CD14-positive monocyte (primary cell): Measurements from ENCODE around the gene TPX2. TPM values are rescaled to one million over a fixed set of nuclear protein-coding genes. Genes with fewer than 3 reads are reported as not detected.

Experiments used
- DNase-seq, 3 donors: peaks; one replicate each; pipeline ENCODE4 v3.0.0-alpha.2; 2011 to 2022
- H2AFZ ChIP-seq: 2 replicates; pipeline ENCODE4 v1.6.0; 2012; ENCODE audit warnings: mild to moderate bottlenecking, low read depth, low read length, inconsistent platforms; ENCODE audit not compliant: insufficient read depth, poor library complexity, severe bottlenecking
- H3K27ac ChIP-seq, 2 donors: 1 replicate in 1 of 2; 2 replicates in 1 of 2; pipeline ENCODE4 v1.5.1; 2012 to 2013; ENCODE audit warnings: low read length in 2 of 2, control low read depth in 1 of 2, inconsistent platforms in 1 of 2, low read depth in 1 of 2, mild to moderate bottlenecking in 1 of 2
- H3K27me3 ChIP-seq, 2 donors: one replicate each; pipeline versions ENCODE4 v1.6.0 to v1.6.1; 2011 to 2013; ENCODE audit warnings: low read length in 2 of 2; ENCODE audit not compliant: control insufficient read depth in 2 of 2, insufficient read depth in 2 of 2
- H3K36me3 ChIP-seq, 2 donors: replicated peaks in 1 of 2; 1 replicate in 1 of 2; 2 replicates in 1 of 2; pipeline versions ENCODE4 v1.5.1 to v1.6.1; 2012 to 2013; ENCODE audit warnings: low read length in 2 of 2, control low read depth in 1 of 2, inconsistent platforms in 1 of 2, mild to moderate bottlenecking in 1 of 2; ENCODE audit not compliant: insufficient read depth in 2 of 2, control insufficient read depth in 1 of 2
- H3K4me1 ChIP-seq, 2 donors: 1 replicate in 1 of 2; 2 replicates in 1 of 2; pipeline versions ENCODE4 v1.5.1 to v1.6.1; 2012 to 2013; ENCODE audit warnings: low read length in 2 of 2, control low read depth in 1 of 2, inconsistent platforms in 1 of 2, mild to moderate bottlenecking in 1 of 2, moderate library complexity in 1 of 2; ENCODE audit not compliant: insufficient read depth in 2 of 2, control insufficient read depth in 1 of 2
- H3K4me2 ChIP-seq: replicated peaks from 2 replicates; pipeline ENCODE3; 2012; ENCODE audit warnings: low read length, moderate library complexity, mild to moderate bottlenecking; ENCODE audit not compliant: poor library complexity, severe bottlenecking; ENCODE audit errors: extremely low read depth
- H3K4me3 ChIP-seq, 3 experiments: fragments of 200-600 bp in 1 of 3; sonication (generic) in 1 of 3; replicated peaks in 1 of 3; 1 replicate in 2 of 3; 2 replicates in 1 of 3; pipeline ENCODE4 v1.5.1; 2011 to 2013; ENCODE audit warnings: low read length in 3 of 3, mild to moderate bottlenecking in 3 of 3, control low read depth in 2 of 3, low read depth in 2 of 3, inconsistent platforms in 1 of 3, moderate library complexity in 1 of 3
- H3K79me2 ChIP-seq: 2 replicates; pipeline ENCODE4 v1.6.0; 2012; ENCODE audit warnings: mild to moderate bottlenecking, control low read depth, inconsistent platforms, low read length, moderate library complexity; ENCODE audit not compliant: insufficient read depth
- H3K9ac ChIP-seq: 2 replicates; pipeline ENCODE4 v1.6.0; 2017; ENCODE audit warnings: low read length, mild to moderate bottlenecking; ENCODE audit not compliant: insufficient read depth, poor library complexity, severe bottlenecking
- H3K9me3 ChIP-seq, 2 donors: replicated peaks in 1 of 2; 1 replicate in 1 of 2; 2 replicates in 1 of 2; pipeline versions ENCODE4 v1.5.1 to v1.6.1; 2012 to 2013; ENCODE audit warnings: low read length in 2 of 2, control low read depth in 1 of 2; ENCODE audit not compliant: control insufficient read depth in 1 of 2, insufficient read depth in 1 of 2
- H4K20me1 ChIP-seq: 2 replicates; pipeline ENCODE4 v1.6.0; 2012; ENCODE audit warnings: mild to moderate bottlenecking, low read length, control low read depth, moderate library complexity; ENCODE audit not compliant: insufficient read depth
- H3K27ac Mint-ChIP-seq, 7 donors: one replicate each; pipeline ENCODE4 v1.8.0; 2020; ENCODE audit warnings: mild to moderate bottlenecking in 7 of 7, mixed read lengths in 7 of 7, moderate library complexity in 6 of 7, inconsistent platforms in 2 of 7
- H3K27me3 Mint-ChIP-seq, 3 donors: one replicate each; pipeline ENCODE4 v1.8.0; 2021 to 2022; ENCODE audit warnings: low read depth in 3 of 3, mild to moderate bottlenecking in 3 of 3, mixed read lengths in 3 of 3, moderate library complexity in 3 of 3, inconsistent platforms in 1 of 3
- H3K36me3 Mint-ChIP-seq, 2 donors: one replicate each; pipeline ENCODE4 v1.8.0; 2020; ENCODE audit warnings: mixed read lengths in 2 of 2, inconsistent platforms in 1 of 2, mild to moderate bottlenecking in 1 of 2
- H3K4me1 Mint-ChIP-seq: one replicate; pipeline ENCODE4 v1.8.0; 2020; ENCODE audit warnings: mild to moderate bottlenecking, mixed read lengths
- H3K4me3 Mint-ChIP-seq, 2 donors: one replicate each; pipeline ENCODE4 v1.8.0; 2020; ENCODE audit warnings: mild to moderate bottlenecking in 2 of 2, mixed read lengths in 2 of 2, moderate library complexity in 1 of 2
- H3K9me3 Mint-ChIP-seq, 7 donors: one replicate each; pipeline ENCODE4 v1.8.0; 2020 to 2022; ENCODE audit warnings: mixed read lengths in 7 of 7, mild to moderate bottlenecking in 6 of 7, moderate library complexity in 6 of 7, inconsistent platforms in 2 of 7
- CTCF ChIP-seq: fragments of 200-600 bp; IDR thresholded peaks from one replicate; pipeline ENCODE4 v1.8.0; 2022; ENCODE audit warnings: antibody characterized with exemption, mild to moderate bottlenecking
- WGBS: methylation state at CpG from one replicate; pipeline ENCODE4 v1.1.5; 2013; ENCODE audit warnings: missing lambda C conversion rate; ENCODE audit not compliant: insufficient coverage; 5-methylcytosine and 5-hydroxymethylcytosine counted together
- intact Hi-C, 2 donors: fragments of 100-400 bp; cut with micrococcal nuclease; formaldehyde crosslinking; loops; one replicate each; pipeline versions ENCODE4 v1.15.0 to v1.15.1; 2023
- polyA plus RNA-seq, 3 donors: library from polyadenylated mRNA; depleted of rRNA in 1 of 3; unstranded in 2 of 3; stranded (reverse) in 1 of 3; fragments of 300-500 nt in 2 of 3; fragments of >200 nt in 1 of 3; fragmentation: Illumina TruSeq in 2 of 3; gene quantifications; 1 replicate in 2 of 3; 2 replicates in 1 of 3; pipeline ENCODE4 v1.2.3, GENCODE V29; 2012 to 2021

TPX2 gene
- polyA plus RNA-seq, 3 donors, result 0.06 TPM; not detected in 2

- Histone ChIP-seq H2AFZ (no peak overlapping the region), H3K36me3 (peaks cover 48 to 86% of the 10 kb centered on the region in 2 donors), H3K27ac (peak overlapping the region in 1 of 2 donors; percentile 32), H3K4me2 (no peak overlapping the region), H3K4me3 (no peak overlapping the region), H3K79me2 (peaks cover 67% of the 10 kb centered on the region), H3K9me3 (no peaks in the 10 kb centered on the region), H4K20me1 (no peaks in the 10 kb centered on the region), H3K27me3 (no peaks in the 10 kb centered on the region), H3K4me1 (no peaks in the 10 kb centered on the region), H3K9ac (peak overlapping the region; percentile 6)
- Mint-ChIP-seq H3K27ac (peak overlapping the region in 4 of 7 donors; percentile 5 to 72 (median 34)), H3K36me3 (peaks cover 56 to 82% of the 10 kb centered on the region in 2 donors), H3K27me3 (no peaks in the 10 kb centered on the region), H3K4me3 (no peak overlapping the region), H3K4me1 (no peaks in the 10 kb centered on the region), H3K9me3 (no peaks in the 10 kb centered on the region)
- no peak for TF ChIP-seq CTCF
- intact Hi-C loops, result no loop called here
- no CpG with 5 or more reads among the region's 2 CpGs for WGBS
- DNase-seq, result no peak
Observed at GRCh38 chr20:31764641-31765305, 25.7 kb downstream of the TPX2 start.

- Histone ChIP-seq H3K27me3 (no peaks in the 10 kb centered on the region), H3K27ac (no peak overlapping the region), H4K20me1 (no peaks in the 10 kb centered on the region), H3K79me2 (peaks cover 43% of the 10 kb centered on the region), H3K4me1 (no peaks in the 10 kb centered on the region), H3K4me3 (no peak overlapping the region), H3K36me3 (peaks cover 54 to 93% of the 10 kb centered on the region in 2 donors), H3K9ac (no peak overlapping the region), H3K4me2 (no peak overlapping the region), H3K9me3 (no peaks in the 10 kb centered on the region), H2AFZ (no peak overlapping the region)
- Mint-ChIP-seq H3K27me3 (no peaks in the 10 kb centered on the region), H3K36me3 (peaks cover 60 to 82% of the 10 kb centered on the region in 2 donors), H3K27ac (peak overlapping the region in 1 of 7 donors; percentile 18), H3K4me3 (no peak overlapping the region), H3K4me1 (no peaks in the 10 kb centered on the region), H3K9me3 (no peaks in the 10 kb centered on the region)
- no peak for TF ChIP-seq CTCF
- DNase-seq, result no peak
- WGBS, result 90% methylated on average over 1 of the region's 3 CpGs
- intact Hi-C loops, result no loop called here
Observed at GRCh38 chr20:31767805-31768204, 28.7 kb downstream of the TPX2 start.
